IMR-90 (cell line): ENCODE data around the gene MYDGF. TPM values are rescaled to one million over a fixed set of nuclear protein-coding genes. Genes with fewer than 3 reads are reported as not detected.

Source experiments
- ATAC-seq: fragments of 200-7000 bp; cut with Tn5 transposase; 2 replicates; pipeline ENCODE4 v1.9.1; 2020; ENCODE audit warnings: low read depth, mild to moderate bottlenecking, moderate library complexity
- BruUV-seq: library from RNA; stranded (reverse); fragments of 400-500 nt; replicated peaks from 2 replicates; lab custom pipeline; 2021; lab: Mats Ljungman, UMichigan
- CTCF ChIA-PET: fragments of 300-600 bp; formaldehyde crosslinking; extraction: SDS; loops from one replicate; lab custom pipeline; 2021; ENCODE audit warnings: antibody characterized with exemption; lab: Yijun Ruan, JAX
- POLR2A ChIA-PET: fragments of 300-600 bp; sonication (Branson Sonifier 250); formaldehyde crosslinking; loops from one replicate; lab custom pipeline; 2022; ENCODE audit warnings: antibody characterized with exemption; ENCODE audit not compliant: unreplicated experiment; lab: Charles Lee
- DNase-seq: peaks from one replicate; pipeline ENCODE4 v3.0.0; 2013
- H2AFZ ChIP-seq: replicated peaks from 2 replicates; pipeline ENCODE3; 2013; ENCODE audit warnings: low read length, mild to moderate bottlenecking; ENCODE audit not compliant: poor library complexity
- H2AK5ac ChIP-seq: 2 replicates; pipeline ENCODE4 v1.6.1; 2013; ENCODE audit warnings: low read depth, low read length, inconsistent platforms
- H2AK9ac ChIP-seq: replicated peaks from 2 replicates; pipeline ENCODE3; 2013; ENCODE audit warnings: mild to moderate bottlenecking, low read depth, low read length, moderate library complexity; ENCODE audit not compliant: poor library complexity
- H2BK120ac ChIP-seq: 2 replicates; pipeline ENCODE4 v1.6.1; 2013; ENCODE audit warnings: low read depth, low read length, inconsistent platforms
- H2BK15ac ChIP-seq: 3 replicates; pipeline ENCODE4 v1.6.1; 2013; ENCODE audit warnings: low read depth, low read length, inconsistent platforms
- H2BK20ac ChIP-seq: 2 replicates; pipeline ENCODE4 v1.6.1; 2013; ENCODE audit warnings: low read depth, mild to moderate bottlenecking, inconsistent platforms, low read length, moderate library complexity
- H2BK5ac ChIP-seq: 2 replicates; pipeline ENCODE4 v1.6.1; 2013; ENCODE audit warnings: mild to moderate bottlenecking, low read depth, low read length, inconsistent platforms; ENCODE audit not compliant: poor library complexity, severe bottlenecking
- H3K14ac ChIP-seq: replicated peaks from 2 replicates; pipeline ENCODE4 v1.6.1; 2013; ENCODE audit warnings: low read depth, low read length, inconsistent platforms
- H3K18ac ChIP-seq: 2 replicates; pipeline ENCODE4 v1.6.1; 2013; ENCODE audit warnings: low read depth, low read length, control low read depth
- H3K23ac ChIP-seq: 2 replicates; pipeline ENCODE4 v1.6.1; 2013; ENCODE audit warnings: low read depth, low read length, inconsistent platforms
- H3K27ac ChIP-seq: 2 replicates; pipeline ENCODE4 v1.5.1; 2013; ENCODE audit warnings: mild to moderate bottlenecking, control low read depth, low read length; ENCODE audit not compliant: insufficient read depth
- H3K27me3 ChIP-seq: 2 replicates; pipeline ENCODE4 v1.6.1; 2013; ENCODE audit warnings: low read length; ENCODE audit not compliant: control insufficient read depth, insufficient read depth
- H3K36me3 ChIP-seq: 2 replicates; pipeline ENCODE4 v1.6.1; 2013; ENCODE audit warnings: low read length, mixed read lengths; ENCODE audit not compliant: control insufficient read depth, insufficient read depth
- H3K4ac ChIP-seq: 2 replicates; pipeline ENCODE4 v1.6.1; 2013; ENCODE audit warnings: low read depth, low read length, inconsistent platforms
- H3K4me1 ChIP-seq: 2 replicates; pipeline ENCODE4 v1.6.1; 2013; ENCODE audit warnings: low read length, mixed read lengths; ENCODE audit not compliant: control insufficient read depth, insufficient read depth
- H3K4me2 ChIP-seq: 2 replicates; pipeline ENCODE4 v1.6.1; 2013; ENCODE audit warnings: low read depth, mild to moderate bottlenecking, control low read depth, low read length, moderate library complexity
- H3K4me3 ChIP-seq: 2 replicates; pipeline ENCODE4 v1.5.1; 2013; ENCODE audit warnings: low read depth, mild to moderate bottlenecking, control low read depth, low read length, moderate library complexity; ENCODE audit not compliant: insufficient read depth
- H3K56ac ChIP-seq: 2 replicates; pipeline ENCODE4 v1.6.1; 2013; ENCODE audit warnings: low read length, inconsistent platforms; ENCODE audit not compliant: insufficient read depth; ENCODE audit errors: extremely low read depth
- H3K79me1 ChIP-seq, 2 experiments: 2 replicates each; pipeline ENCODE4 v1.6.1; 2013; ENCODE audit warnings: low read length in 2 of 2, inconsistent platforms in 1 of 2, low read depth in 1 of 2
- H3K9ac ChIP-seq: 2 replicates; pipeline ENCODE4 v1.6.1; 2013; ENCODE audit warnings: low read depth, low read length, control low read depth
- H3K9me1 ChIP-seq: 2 replicates; pipeline ENCODE4 v1.6.1; 2013; ENCODE audit warnings: low read length, inconsistent platforms; ENCODE audit not compliant: insufficient read depth
- H3K9me3 ChIP-seq: 2 replicates; pipeline ENCODE4 v1.6.1; 2013; ENCODE audit warnings: low read length; ENCODE audit not compliant: control insufficient read depth, insufficient read depth
- H4K20me1 ChIP-seq: 2 replicates; pipeline ENCODE4 v1.6.1; 2013; ENCODE audit warnings: low read length, inconsistent platforms; ENCODE audit not compliant: insufficient read depth
- H4K5ac ChIP-seq: 2 replicates; pipeline ENCODE4 v1.6.1; 2013; ENCODE audit warnings: mild to moderate bottlenecking, low read depth, low read length, control low read depth
- H4K8ac ChIP-seq, 2 experiments: 2 replicates each; pipeline ENCODE4 v1.6.1; 2013; ENCODE audit warnings: low read depth in 2 of 2, low read length in 2 of 2, control low read depth in 1 of 2, inconsistent platforms in 1 of 2
- H4K91ac ChIP-seq: 2 replicates; pipeline ENCODE4 v1.6.1; 2013; ENCODE audit warnings: low read depth, low read length, inconsistent platforms; ENCODE audit not compliant: insufficient read depth
- BHLHE40 ChIP-seq: fragments of 150-350 bp; IDR thresholded peaks from 2 replicates; pipeline ENCODE4 v1.6.1; 2016; ENCODE audit warnings: mild to moderate bottlenecking, low read depth, low read length
- CTCF ChIP-seq: conservative IDR thresholded peaks from 2 replicates; pipeline ENCODE4 v1.5.1; 2012; ENCODE audit warnings: mild to moderate bottlenecking, low read depth, low read length, improper control_type of control experiment
- RFX5 ChIP-seq: IDR thresholded peaks from 2 replicates; pipeline ENCODE4 v1.8.0; 2012; ENCODE audit warnings: low read depth, mild to moderate bottlenecking, low read length, moderate library complexity
- WGBS, 2 experiments: methylation state at CpG; one replicate each; pipeline versions ENCODE4 v1.1.5 to v1.1.7; 2013; ENCODE audit warnings: missing lambda C conversion rate in 2 of 2; ENCODE audit not compliant: insufficient read length in 1 of 2; ENCODE audit errors: extremely low coverage in 2 of 2; 5-methylcytosine and 5-hydroxymethylcytosine counted together
- dilution Hi-C: fragments of 300-500 bp; cut with HindIII; formaldehyde crosslinking; loops from one replicate; pipeline ENCODE4 v1.14.3; 2018; ENCODE audit warnings: low sequenced_read_pairs; ENCODE audit not compliant: unreplicated experiment
- in situ Hi-C: fragments of 300-500 bp; cut with MboI; formaldehyde crosslinking; loops from 3 replicates; pipeline ENCODE4 v1.14.3; 2019; ENCODE audit warnings: low sequenced_read_pairs, inconsistent platforms, mixed read lengths
- intact Hi-C: fragments of 100-400 bp; cut with micrococcal nuclease; formaldehyde crosslinking; loops from 2 replicates; pipeline ENCODE4 v1.10.0; 2022
- polyA plus RNA-seq, 3 experiments: library from polyadenylated mRNA; depleted of rRNA; stranded (reverse); fragments of >200 nt; gene quantifications; 2 replicates each; pipeline ENCODE4 v1.2.3, GENCODE V29; 2012; ENCODE audit warnings: low replicate concordance in 1 of 3
- total RNA-seq: library from RNA; depleted of rRNA; stranded (reverse); fragments of >200 nt; gene quantifications from 2 replicates; pipeline ENCODE4 v1.2.3, GENCODE V29; 2012

Gene MYDGF
- total and polyA plus RNA-seq, 2 of the 4 experiments (the other 2 are of a cell fraction): 203 to 310 TPM

- ATAC-seq: peak; percentile 37; the same call in 1 of the 2 replicates
- Histone ChIP-seq H2BK120ac (no peak overlapping the region), H2AK5ac (no peak overlapping the region), H3K27ac (no peak overlapping the region), H3K9me3 (no peaks in the 10 kb centered on the region), H3K27me3 (no peaks in the 10 kb centered on the region), H3K14ac (no peak overlapping the region), H4K91ac (no peak overlapping the region), H4K5ac (no peak overlapping the region), H4K8ac (no peak overlapping the region), H3K4me1 (no peaks in the 10 kb centered on the region), H2BK15ac (no peak overlapping the region), H3K79me1 (no peaks in the 10 kb centered on the region; a peak in 1 of 4 replicates), H2BK20ac (no peak overlapping the region), H3K4me2 (no peak overlapping the region), H3K9me1 (no peaks in the 10 kb centered on the region), H3K4me3 (no peak overlapping the region), H2BK5ac (no peak overlapping the region), H3K36me3 (peaks cover 35% of the 10 kb centered on the region), H3K4ac (no peak overlapping the region), H2AK9ac (peak overlapping the region; percentile 50), H2AFZ (no peak overlapping the region), H4K20me1 (no peaks in the 10 kb centered on the region), H3K9ac (no peak overlapping the region), H3K56ac (no peak overlapping the region), H3K23ac (no peak overlapping the region), H3K18ac (no peak overlapping the region)
- BruUV-seq: no TSS peak
- CTCF ChIA-PET: no interaction called here
- in situ Hi-C loops (no loop called here), dilution Hi-C loops (no loop called here), intact Hi-C loops (no loop called here)
- POLR2A ChIA-PET: no interaction called here
- peak; percentile 35 for DNase-seq
- WGBS, 2 experiments: 85% methylated on average over 8 of the region's 17 CpGs; no CpG with 5 or more reads in 1 of the 2 experiments
- TF ChIP-seq RFX5 (no peak), CTCF (peak; percentile 39), BHLHE40 (no peak)
These were observed 7.0 kb upstream of the MYDGF start for GRCh38 chr19:4676955-4677731.
